ENCODE measurements around the gene SLU7.

Gene SLU7

GRCh38 chr5:160367261-160367660, 51.6 kb downstream of the SLU7 start:
- DNase-seq (ENCODE audit: low spot score): no peak

GRCh38 chr5:160366230-160366629, 52.7 kb downstream of the SLU7 start:
- DNase-seq (ENCODE audit: low spot score): no peak

- DNase-seq (ENCODE audit: low spot score): no peak
Observed at GRCh38 chr5:160363660-160364395, 55.1 kb downstream of the SLU7 start.

- DNase-seq (ENCODE audit: low spot score): no peak
Observed at GRCh38 chr5:160363211-160363610, 55.7 kb downstream of the SLU7 start.

- DNase-seq (ENCODE audit: low spot score): no peak
Observed at GRCh38 chr5:160361624-160362228, 57.2 kb downstream of the SLU7 start.

- DNase-seq (ENCODE audit: low spot score): no peak
Observed at GRCh38 chr5:160360310-160360709, 58.6 kb downstream of the SLU7 start.

- DNase-seq (ENCODE audit: low spot score): no peak
Observed at GRCh38 chr5:160359816-160360215, 59.1 kb downstream of the SLU7 start.

- no peak for DNase-seq (ENCODE audit: low spot score)
Observed at GRCh38 chr5:160359242-160359641, 59.6 kb downstream of the SLU7 start.

GRCh38 chr5:160357861-160358411, 60.9 kb downstream of the SLU7 start:
- DNase-seq (ENCODE audit: low spot score): no peak

GRCh38 chr5:160357394-160357793, 61.5 kb downstream of the SLU7 start:
- no peak for DNase-seq (ENCODE audit: low spot score)

GRCh38 chr5:160356550-160357347, 62.1 kb downstream of the SLU7 start:
- DNase-seq (ENCODE audit: low spot score): no peak

GRCh38 chr5:160354666-160355065, 64.2 kb downstream of the SLU7 start:
- DNase-seq (ENCODE audit: low spot score): no peak

- no peak for DNase-seq (ENCODE audit: low spot score)
Observed at GRCh38 chr5:160353379-160353778, 65.5 kb downstream of the SLU7 start.

GRCh38 chr5:160352308-160352707, 66.6 kb downstream of the SLU7 start:
- DNase-seq (ENCODE audit: low spot score): no peak

All from activated CD4-positive, alpha-beta T cell treated with anti-CD3 and anti-CD28 coated beads, Interleukin-2, Interleukin-4, amounts not matched to agents 100 ng/mL and 50 ng/mL, durations not matched to agents 16 hours and 8 hours (primary cell).